ENCODE data around the gene RNF187. TPM values are rescaled to one million over a fixed set of nuclear protein-coding genes. Genes with fewer than 3 reads are reported as not detected.
"Not testable (repeated sequence)": the region's sequence is repeated elsewhere in the genome, so short reads cannot be mapped to it uniquely, and the experiment has no call there.

Gene RNF187
- total RNA-seq, 1 donor from 2014 or later: 17.2 TPM

GRCh38 chr1:228459091-228459993 lies 27.8 kb upstream of the RNF187 start:
- peaks cover 66 to 84% (median 79%) of the 10 kb centered on the region in 3 donors for H3K27me3 ChIP-seq (ENCODE audit: control insufficient read depth in 3 of 3, insufficient read depth in 3 of 3, low read length in 3 of 3)
- H3K4me3 ChIP-seq (ENCODE audit: low read length in 3 of 3): peak overlapping the region in 2 of 3 donors; percentile 45 to 75
- no peaks in the 10 kb centered on the region for H3K9me3 ChIP-seq (ENCODE audit: control insufficient read depth in 3 of 3, low read length in 3 of 3)
- H3K36me3 ChIP-seq (ENCODE audit: control insufficient read depth in 3 of 3, insufficient read depth in 3 of 3, low read length in 3 of 3): no peaks in the 10 kb centered on the region
- no peak overlapping the region for H3K27ac ChIP-seq (ENCODE audit: low read depth, low read length)
- peaks cover 13 to 31% (median 13%) of the 10 kb centered on the region in 3 donors for H3K4me1 ChIP-seq (ENCODE audit: control insufficient read depth in 3 of 3, insufficient read depth in 3 of 3, low read length in 3 of 3)
- no peak overlapping the region for H3K9ac ChIP-seq (ENCODE audit: low read depth in 1 of 3, low read length in 3 of 3)

DNA sequence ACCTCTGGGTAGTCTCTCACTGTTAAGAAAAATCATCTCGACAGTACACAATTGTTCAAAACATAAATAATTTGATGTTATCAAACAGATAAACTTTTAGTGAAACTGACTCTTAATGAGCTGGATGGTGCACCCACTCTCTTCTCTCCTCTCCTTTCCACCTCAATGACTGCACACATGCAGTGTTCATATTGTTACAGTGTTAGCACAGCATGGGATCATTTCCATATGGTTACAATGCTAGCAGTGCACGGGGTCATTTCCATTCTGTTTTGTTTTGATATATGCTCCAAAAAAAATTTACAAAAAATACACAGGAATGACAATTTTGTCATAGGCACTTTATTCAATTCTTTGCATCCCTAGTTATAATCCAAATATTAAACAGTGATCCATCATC lies 26.4 kb upstream of the RNF187 start:
- Histone ChIP-seq H3K4me1 (ENCODE audit: control insufficient read depth in 3 of 3, insufficient read depth in 3 of 3, low read length in 3 of 3) (peaks cover 13 to 35% (median 13%) of the 10 kb centered on the region in 3 donors), H3K4me3 (ENCODE audit: low read length in 3 of 3) (no peak overlapping the region), H3K36me3 (ENCODE audit: control insufficient read depth in 3 of 3, insufficient read depth in 3 of 3, low read length in 3 of 3) (no peaks in the 10 kb centered on the region), H3K9me3 (ENCODE audit: control insufficient read depth in 3 of 3, low read length in 3 of 3) (no peaks in the 10 kb centered on the region), H3K27me3 (ENCODE audit: control insufficient read depth in 3 of 3, insufficient read depth in 3 of 3, low read length in 3 of 3) (peaks cover 80 to 93% (median 92%) of the 10 kb centered on the region in 3 donors), H3K9ac (ENCODE audit: low read depth in 1 of 3, low read length in 3 of 3) (no peak overlapping the region), H3K27ac (ENCODE audit: low read depth, low read length) (no peak overlapping the region)

DNA sequence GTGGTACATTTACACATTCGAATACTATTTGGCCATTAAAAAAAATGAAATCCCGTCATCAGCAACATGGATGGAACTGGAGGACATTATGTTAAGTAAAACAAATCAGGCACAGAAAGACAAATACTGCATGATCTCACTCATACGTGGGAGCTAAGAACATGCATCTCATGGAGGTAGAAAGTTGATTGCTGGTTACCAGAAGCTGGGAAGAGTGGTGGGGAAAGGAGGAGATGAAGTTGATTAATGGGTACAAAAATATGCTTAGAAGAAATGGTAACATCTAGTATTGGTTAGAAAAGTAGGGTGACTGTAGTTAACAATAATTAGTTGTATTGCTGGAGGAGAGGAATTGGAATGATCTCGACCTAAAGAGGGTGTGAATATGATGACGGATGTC lies 24.6 kb upstream of the RNF187 start:
- peaks cover 86 to 95% (median 94%) of the 10 kb centered on the region in 3 donors for H3K27me3 ChIP-seq (ENCODE audit: control insufficient read depth in 3 of 3, insufficient read depth in 3 of 3, low read length in 3 of 3)
- no peak overlapping the region for H3K9ac ChIP-seq (ENCODE audit: low read depth in 1 of 3, low read length in 3 of 3)
- no peaks in the 10 kb centered on the region for H3K36me3 ChIP-seq (ENCODE audit: control insufficient read depth in 3 of 3, insufficient read depth in 3 of 3, low read length in 3 of 3)

GRCh38 chr1:228463009-228463558 lies 24.1 kb upstream of the RNF187 start:
- H3K4me3 ChIP-seq (ENCODE audit: low read length in 3 of 3): no peak overlapping the region
- peaks cover 86 to 95% (median 94%) of the 10 kb centered on the region in 3 donors for H3K27me3 ChIP-seq (ENCODE audit: control insufficient read depth in 3 of 3, insufficient read depth in 3 of 3, low read length in 3 of 3)
- H3K9me3 ChIP-seq (ENCODE audit: control insufficient read depth in 3 of 3, low read length in 3 of 3): no peaks in the 10 kb centered on the region
- H3K27ac ChIP-seq (ENCODE audit: low read depth, low read length): no peak overlapping the region
- no peak overlapping the region for H3K9ac ChIP-seq (ENCODE audit: low read depth in 1 of 3, low read length in 3 of 3)
- no peaks in the 10 kb centered on the region for H3K36me3 ChIP-seq (ENCODE audit: control insufficient read depth in 3 of 3, insufficient read depth in 3 of 3, low read length in 3 of 3)
- peaks cover 8 to 23% (median 10%) of the 10 kb centered on the region in 3 donors for H3K4me1 ChIP-seq (ENCODE audit: control insufficient read depth in 3 of 3, insufficient read depth in 3 of 3, low read length in 3 of 3)

More for the DNA sequence above, 24.6 kb upstream of the RNF187 start:
- no peak overlapping the region for H3K27ac ChIP-seq (ENCODE audit: low read depth, low read length)
- no peaks in the 10 kb centered on the region for H3K9me3 ChIP-seq (ENCODE audit: control insufficient read depth in 3 of 3, low read length in 3 of 3)
- no peak overlapping the region for H3K4me3 ChIP-seq (ENCODE audit: low read length in 3 of 3)
- peaks cover 9 to 28% (median 10%) of the 10 kb centered on the region in 3 donors for H3K4me1 ChIP-seq (ENCODE audit: control insufficient read depth in 3 of 3, insufficient read depth in 3 of 3, low read length in 3 of 3)

DNA sequence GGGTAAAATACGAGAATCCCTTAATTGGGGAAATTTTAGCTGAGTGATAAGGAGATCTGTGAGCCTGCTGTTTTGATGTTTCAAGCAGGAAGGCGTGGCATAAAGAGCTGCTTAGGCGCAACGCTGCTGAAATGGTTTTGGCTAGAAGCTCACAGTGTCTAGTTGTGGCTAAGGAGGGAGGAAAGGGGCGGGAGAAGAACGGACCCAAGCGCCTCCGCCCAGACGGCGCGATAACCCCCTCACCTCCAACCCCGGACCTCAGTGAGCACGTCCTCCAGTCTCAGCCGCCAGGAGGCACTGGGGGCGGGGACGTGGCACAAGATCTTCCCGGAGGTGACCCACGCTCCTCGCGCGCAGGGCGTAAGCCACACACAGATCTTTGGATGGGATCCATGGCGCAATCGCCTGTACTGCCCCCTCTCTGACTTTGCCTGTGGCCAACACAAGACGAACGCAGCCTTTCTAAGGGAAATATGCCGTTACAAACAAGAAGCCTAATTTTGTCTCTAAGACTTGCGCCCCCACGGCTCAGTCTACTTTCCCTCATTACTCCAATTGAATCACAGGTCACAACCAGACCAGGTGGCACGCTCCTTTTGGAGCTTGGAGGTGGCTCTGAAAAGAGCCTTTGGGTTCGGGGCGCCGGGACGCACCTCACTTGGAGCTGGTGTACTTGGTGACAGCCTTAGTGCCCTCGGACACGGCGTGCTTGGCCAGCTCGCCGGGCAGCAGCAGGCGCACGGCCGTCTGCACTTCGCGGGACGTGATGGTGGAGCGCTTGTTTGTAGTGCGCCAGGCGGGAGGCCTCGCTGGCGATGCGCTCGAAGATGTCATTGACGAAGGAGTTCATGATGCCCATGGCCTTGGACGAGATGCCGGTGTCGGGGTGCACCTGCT lies 23.4 kb upstream of the RNF187 start:
- H3K27ac ChIP-seq (ENCODE audit: low read depth, low read length): no peak overlapping the region
- H3K27me3 ChIP-seq (ENCODE audit: control insufficient read depth in 3 of 3, insufficient read depth in 3 of 3, low read length in 3 of 3): peaks cover 87 to 95% (median 94%) of the 10 kb centered on the region in 3 donors
- H3K4me3 ChIP-seq (ENCODE audit: low read length in 3 of 3): no peak overlapping the region

DNA sequence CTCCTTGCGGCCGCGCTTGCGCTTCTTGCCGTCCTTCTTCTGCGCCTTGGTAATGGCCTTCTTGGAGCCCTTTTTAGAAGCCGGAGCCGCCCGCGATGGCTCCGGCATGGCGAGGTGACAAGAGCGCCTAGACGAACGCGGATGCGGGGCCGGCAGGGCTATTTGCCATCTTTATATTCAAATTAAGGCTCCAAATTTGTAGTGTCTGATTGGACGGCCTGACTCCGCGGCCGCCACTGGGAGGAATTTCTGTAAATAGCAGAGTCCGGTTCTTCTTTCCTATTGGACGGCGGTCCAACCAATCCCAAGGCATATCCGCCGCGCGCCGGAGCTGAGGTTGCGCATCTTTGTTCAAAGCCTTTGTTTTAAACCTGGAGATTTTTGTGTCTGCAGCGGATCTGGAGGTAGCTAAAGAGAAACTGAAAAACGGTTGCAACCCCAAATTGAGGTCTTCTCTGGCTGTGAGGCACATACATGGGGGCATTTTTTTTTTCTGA lies 22.6 kb upstream of the RNF187 start:
- no peak overlapping the region for H3K9ac ChIP-seq (ENCODE audit: low read depth in 1 of 3, low read length in 3 of 3)
- peaks cover 86 to 96% (median 95%) of the 10 kb centered on the region in 3 donors for H3K27me3 ChIP-seq (ENCODE audit: control insufficient read depth in 3 of 3, insufficient read depth in 3 of 3, low read length in 3 of 3)
- H3K4me1 ChIP-seq (ENCODE audit: control insufficient read depth in 3 of 3, insufficient read depth in 3 of 3, low read length in 3 of 3): peaks cover 5 to 12% (median 5%) of the 10 kb centered on the region in 3 donors
- no peaks in the 10 kb centered on the region for H3K36me3 ChIP-seq (ENCODE audit: control insufficient read depth in 3 of 3, insufficient read depth in 3 of 3, low read length in 3 of 3)
- no peaks in the 10 kb centered on the region for H3K9me3 ChIP-seq (ENCODE audit: control insufficient read depth in 3 of 3, low read length in 3 of 3)
- H3K27ac ChIP-seq (ENCODE audit: low read depth, low read length): no peak overlapping the region
- H3K4me3 ChIP-seq (ENCODE audit: low read length in 3 of 3): no peak overlapping the region

More for the DNA sequence above, 23.4 kb upstream of the RNF187 start:
- H3K4me1 ChIP-seq (ENCODE audit: control insufficient read depth in 3 of 3, insufficient read depth in 3 of 3, low read length in 3 of 3): peaks cover 5 to 18% (median 8%) of the 10 kb centered on the region in 3 donors
- no peaks in the 10 kb centered on the region for H3K36me3 ChIP-seq (ENCODE audit: control insufficient read depth in 3 of 3, insufficient read depth in 3 of 3, low read length in 3 of 3)
- H3K9ac ChIP-seq (ENCODE audit: low read depth in 1 of 3, low read length in 3 of 3): no peak overlapping the region
- no peaks in the 10 kb centered on the region for H3K9me3 ChIP-seq (ENCODE audit: control insufficient read depth in 3 of 3, low read length in 3 of 3)

DNA sequence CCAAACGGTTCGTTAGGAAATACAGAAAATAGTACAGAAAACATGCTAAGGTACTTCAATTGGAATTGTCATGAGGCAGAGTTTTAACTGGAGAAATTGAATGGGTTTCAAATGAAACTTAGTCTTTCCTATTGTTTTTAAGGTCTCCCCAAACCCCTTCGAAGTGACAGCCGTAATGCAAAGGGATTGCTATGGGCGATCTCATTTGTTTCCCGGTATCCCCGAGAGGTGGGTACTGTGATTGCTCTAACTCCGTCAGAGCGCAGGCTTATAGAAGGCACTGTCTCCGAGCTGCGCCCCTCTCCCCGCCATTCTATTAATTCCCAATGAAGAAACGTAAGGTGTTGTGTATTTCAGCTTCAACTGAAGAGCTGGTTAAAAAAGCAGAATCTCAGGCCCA lies 22.0 kb upstream of the RNF187 start:
- no peak overlapping the region for H3K27ac ChIP-seq (ENCODE audit: low read depth, low read length)

DNA sequence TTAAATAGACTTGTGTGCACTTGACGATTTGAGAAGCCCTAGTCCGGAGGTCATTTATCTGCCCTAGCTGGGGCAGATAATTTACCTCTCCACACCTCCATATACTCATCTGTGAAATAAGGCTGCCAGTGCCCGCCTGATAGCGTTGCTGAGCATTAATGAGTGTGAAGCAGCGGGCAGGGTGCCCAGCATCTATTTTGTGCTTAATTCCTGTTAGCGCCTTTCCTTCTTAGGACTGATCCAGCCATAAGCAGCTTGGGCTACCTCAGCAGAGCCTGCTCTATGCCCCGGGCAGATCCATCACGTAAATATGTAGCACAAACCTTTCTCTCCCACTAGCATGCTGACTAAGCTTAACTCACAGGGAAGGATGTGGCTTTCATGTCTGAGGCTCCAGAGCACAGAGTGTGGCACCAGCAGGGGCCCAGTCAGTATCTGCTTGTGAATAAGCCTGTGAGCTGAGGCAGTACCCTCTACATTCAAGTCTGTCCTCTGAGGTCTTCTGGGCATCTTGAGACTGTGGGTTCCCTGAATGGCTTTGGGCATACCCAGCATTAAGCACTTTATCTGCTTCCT lies 21.5 kb upstream of the RNF187 start:
- H3K4me1 ChIP-seq (ENCODE audit: control insufficient read depth in 3 of 3, insufficient read depth in 3 of 3, low read length in 3 of 3): peaks cover 5 to 12% (median 8%) of the 10 kb centered on the region in 3 donors
- H3K27ac ChIP-seq (ENCODE audit: low read depth, low read length): no peak overlapping the region
- H3K27me3 ChIP-seq (ENCODE audit: control insufficient read depth in 3 of 3, insufficient read depth in 3 of 3, low read length in 3 of 3): peaks cover 89 to 95% (median 92%) of the 10 kb centered on the region in 3 donors
- H3K9ac ChIP-seq (ENCODE audit: low read depth in 1 of 3, low read length in 3 of 3): no peak overlapping the region
- no peak overlapping the region for H3K4me3 ChIP-seq (ENCODE audit: low read length in 3 of 3)
- H3K9me3 ChIP-seq (ENCODE audit: control insufficient read depth in 3 of 3, low read length in 3 of 3): no peaks in the 10 kb centered on the region
- H3K36me3 ChIP-seq (ENCODE audit: control insufficient read depth in 3 of 3, insufficient read depth in 3 of 3, low read length in 3 of 3): no peaks in the 10 kb centered on the region

More for the DNA sequence above, 22.0 kb upstream of the RNF187 start:
- no peak overlapping the region for H3K9ac ChIP-seq (ENCODE audit: low read depth in 1 of 3, low read length in 3 of 3)
- H3K36me3 ChIP-seq (ENCODE audit: control insufficient read depth in 3 of 3, insufficient read depth in 3 of 3, low read length in 3 of 3): no peaks in the 10 kb centered on the region
- peaks cover 5 to 12% (median 8%) of the 10 kb centered on the region in 3 donors for H3K4me1 ChIP-seq (ENCODE audit: control insufficient read depth in 3 of 3, insufficient read depth in 3 of 3, low read length in 3 of 3)
- no peak overlapping the region for H3K4me3 ChIP-seq (ENCODE audit: low read length in 3 of 3)
- H3K27me3 ChIP-seq (ENCODE audit: control insufficient read depth in 3 of 3, insufficient read depth in 3 of 3, low read length in 3 of 3): peaks cover 89 to 98% (median 96%) of the 10 kb centered on the region in 3 donors
- no peaks in the 10 kb centered on the region for H3K9me3 ChIP-seq (ENCODE audit: control insufficient read depth in 3 of 3, low read length in 3 of 3)

DNA sequence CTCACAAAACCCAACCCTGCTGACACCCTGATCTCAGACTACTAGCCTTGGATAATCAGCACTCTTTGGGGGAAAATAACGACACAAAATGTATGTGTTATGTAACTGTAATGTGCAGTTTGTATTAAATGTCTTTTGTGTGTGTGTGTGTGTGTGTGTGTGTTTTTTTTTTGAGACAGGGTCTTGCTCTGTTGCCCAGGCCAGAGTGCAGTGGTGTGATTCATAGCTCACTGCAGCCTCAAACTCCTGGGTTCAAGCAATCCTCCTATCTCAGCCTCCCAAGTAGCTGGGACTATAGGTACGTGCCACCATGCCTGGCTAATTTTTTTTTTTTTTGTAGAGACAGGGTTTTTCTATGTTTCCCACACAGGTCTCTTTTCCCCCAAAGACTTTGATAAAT lies 19.0 kb upstream of the RNF187 start:
- Histone ChIP-seq H3K4me1 (ENCODE audit: control insufficient read depth in 3 of 3, insufficient read depth in 3 of 3, low read length in 3 of 3) (peaks cover 5 to 12% (median 8%) of the 10 kb centered on the region in 3 donors), H3K27me3 (ENCODE audit: control insufficient read depth in 3 of 3, insufficient read depth in 3 of 3, low read length in 3 of 3) (peaks cover 80 to 90% (median 84%) of the 10 kb centered on the region in 3 donors)
- H3K9ac ChIP-seq (ENCODE audit: low read depth in 1 of 3, low read length in 3 of 3); H3K4me3 ChIP-seq (ENCODE audit: low read length in 3 of 3); H3K9me3 ChIP-seq (ENCODE audit: control insufficient read depth in 3 of 3, low read length in 3 of 3); H3K36me3 ChIP-seq (ENCODE audit: control insufficient read depth in 3 of 3, insufficient read depth in 3 of 3, low read length in 3 of 3); H3K27ac ChIP-seq (ENCODE audit: low read depth, low read length): not testable (repeated sequence)

Measured in skeletal muscle tissue (tissue), 4 donors.